ENCODE data around the gene DAPK2. TPM values are rescaled to one million over a fixed set of nuclear protein-coding genes. Genes with fewer than 3 reads are reported as not detected.

The DAPK2 gene
- 10 to 100 TPM; 32.0 to 82.0 (median 35.5) TPM for total RNA-seq
- long read RNA-seq, donor 1, transcript DAPK2-202 (12 exons, 1,741 nt), result major isoform, 29 of 61 reads
- long read RNA-seq, donor 1, partial matches to known transcripts, result 0 of 61 reads
- long read RNA-seq, donor 1, other reads (novel, unspliced or antisense), result 30 of 61 reads
- long read RNA-seq, donor 2, partial matches to known transcripts, result 1 of 13 reads
- long read RNA-seq, donor 2, other reads (novel, unspliced or antisense), result 8 of 13 reads

GRCh38 chr15:64046421-64047153 lies at the start of gene DAPK2:
DAPK2 (minus strand) TSS chr15:64046485; CDS start chr15:64040261, 6,224 bp downstream.
- ATAC-seq, result peak; percentile 90
- H3K4me1 ChIP-seq (ENCODE audit: low read depth), result peaks cover 5% of the 10 kb centered on the region
- TF ChIP-seq CTCF (IDR thresholded peaks at IDR 0.05), result peak; percentile 85
- intact Hi-C loops (cut with DNase I, micrococcal nuclease), result loop anchor here (10.0 kb wide), 2 partner anchors 102 to 302 kb away; no protein-coding TSS in a partner anchor
- no peaks in the 10 kb centered on the region for H3K9me3 ChIP-seq
- no peaks in the 10 kb centered on the region for H3K36me3 ChIP-seq (ENCODE audit: low read depth)
- H3K4me3 ChIP-seq, result peak within 1 kb of the TSS; percentile 57
- peak; percentile 82 to 87 (median 83) for DNase-seq

GRCh38 chr15:64095431-64095794 lies 49.1 kb upstream of the DAPK2 start:
- Histone ChIP-seq H3K4me3 (no peak overlapping the region), H3K36me3 (ENCODE audit: low read depth) (no peaks in the 10 kb centered on the region), H3K4me1 (ENCODE audit: low read depth) (peaks cover 45% of the 10 kb centered on the region), H3K9me3 (no peaks in the 10 kb centered on the region)
- TF ChIP-seq CTCF (IDR thresholded peaks at IDR 0.05), result no peak
- ATAC-seq (no peak), DNase-seq (no peak)
- intact Hi-C loops (cut with DNase I, micrococcal nuclease), result no loop called here

- DNase-seq (peak; percentile 93 to 98 (median 96)), ATAC-seq (peak; percentile 84)
- Histone ChIP-seq H3K9me3 (no peaks in the 10 kb centered on the region), H3K4me3 (peak within 1 kb of the TSS; percentile 35), H3K4me1 (ENCODE audit: low read depth) (peaks cover 37% of the 10 kb centered on the region), H3K36me3 (ENCODE audit: low read depth) (no peaks in the 10 kb centered on the region)
- TF ChIP-seq CTCF (IDR thresholded peaks at IDR 0.05), result no peak
- intact Hi-C loops (cut with DNase I, micrococcal nuclease), result no loop called here
Measured at GRCh38 chr15:64093627-64094417, 47.5 kb upstream of the DAPK2 start, which contains the start of gene CIAO2A. CIAO2A (minus strand) TSS chr15:64093838; CDS start chr15:64093768, 70 bp downstream.

- intact Hi-C loops (cut with DNase I, micrococcal nuclease), result no loop called here
- H3K4me3 ChIP-seq, result peak overlapping the region; percentile 35
- H3K4me1 ChIP-seq (ENCODE audit: low read depth), result peaks cover 34% of the 10 kb centered on the region
- no peaks in the 10 kb centered on the region for H3K9me3 ChIP-seq
- no peak for TF ChIP-seq CTCF (IDR thresholded peaks at IDR 0.05)
- peak; percentile 39 for ATAC-seq
- peak; percentile 66 to 73 (median 68) for DNase-seq
- H3K36me3 ChIP-seq (ENCODE audit: low read depth), result no peaks in the 10 kb centered on the region
Measured at GRCh38 chr15:64092864-64093626, 46.8 kb upstream of the DAPK2 start.

Measured in mucosa of descending colon (tissue), 3 donors.